Measurements from ENCODE around the gene USP38.
"Not testable (repeated sequence)": the region's sequence is repeated elsewhere in the genome, so short reads cannot be mapped to it uniquely, and the experiment has no call there.

Gene USP38

GRCh38 chr4:143254491-143255226 lies 69.9 kb downstream of the USP38 start:
- TF ChIP-seq CTCF (conservative IDR thresholded peaks at IDR 0.05; ENCODE audit: low read depth, low read length) = peak; percentile 55
- no peak overlapping the region for H3K4me3 ChIP-seq (ENCODE audit: low read depth, low read length)
- peak; percentile 61 for DNase-seq (ENCODE audit: low read depth)

- DNase-seq (ENCODE audit: low read depth) = no peak
- TF ChIP-seq CTCF (conservative IDR thresholded peaks at IDR 0.05; ENCODE audit: low read depth, low read length) = no peak
- H3K4me3 ChIP-seq (ENCODE audit: low read depth, low read length) = no peak overlapping the region
Measured at GRCh38 chr4:143256456-143256855, 71.7 kb downstream of the USP38 start.

- no peak for DNase-seq (ENCODE audit: low read depth)
- TF ChIP-seq CTCF (conservative IDR thresholded peaks at IDR 0.05; ENCODE audit: low read depth, low read length) = no peak
- no peak overlapping the region for H3K4me3 ChIP-seq (ENCODE audit: low read depth, low read length)
Measured at GRCh38 chr4:143257356-143257755, 72.6 kb downstream of the USP38 start.

GRCh38 chr4:143260750-143261149 lies 76.0 kb downstream of the USP38 start:
- TF ChIP-seq CTCF (conservative IDR thresholded peaks at IDR 0.05; ENCODE audit: low read depth, low read length) = no peak
- no peak overlapping the region for H3K4me3 ChIP-seq (ENCODE audit: low read depth, low read length)
- no peak for DNase-seq (ENCODE audit: low read depth)

- no peak overlapping the region for H3K4me3 ChIP-seq (ENCODE audit: low read depth, low read length)
- TF ChIP-seq CTCF (conservative IDR thresholded peaks at IDR 0.05; ENCODE audit: low read depth, low read length) = no peak
- no peak for DNase-seq (ENCODE audit: low read depth)
Measured at GRCh38 chr4:143262838-143263237, 78.1 kb downstream of the USP38 start.

GRCh38 chr4:143267690-143268089 lies 83.0 kb downstream of the USP38 start:
- not testable (repeated sequence) for H3K4me3 ChIP-seq (ENCODE audit: low read depth, low read length); DNase-seq (ENCODE audit: low read depth)

- TF ChIP-seq CTCF (conservative IDR thresholded peaks at IDR 0.05; ENCODE audit: low read depth, low read length) = no peak
- H3K4me3 ChIP-seq (ENCODE audit: low read depth, low read length) = no peak overlapping the region
- no peak for DNase-seq (ENCODE audit: low read depth)
Measured at GRCh38 chr4:143270256-143270838, 85.6 kb downstream of the USP38 start.

Measured in choroid plexus epithelial cell (primary cell).